ENCODE data around the gene CST1.
"Not testable (repeated sequence)": the region's sequence is repeated elsewhere in the genome, so short reads cannot be mapped to it uniquely, and the experiment has no call there.

The CST1 gene, protein sequence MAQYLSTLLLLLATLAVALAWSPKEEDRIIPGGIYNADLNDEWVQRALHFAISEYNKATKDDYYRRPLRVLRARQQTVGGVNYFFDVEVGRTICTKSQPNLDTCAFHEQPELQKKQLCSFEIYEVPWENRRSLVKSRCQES

DNA sequence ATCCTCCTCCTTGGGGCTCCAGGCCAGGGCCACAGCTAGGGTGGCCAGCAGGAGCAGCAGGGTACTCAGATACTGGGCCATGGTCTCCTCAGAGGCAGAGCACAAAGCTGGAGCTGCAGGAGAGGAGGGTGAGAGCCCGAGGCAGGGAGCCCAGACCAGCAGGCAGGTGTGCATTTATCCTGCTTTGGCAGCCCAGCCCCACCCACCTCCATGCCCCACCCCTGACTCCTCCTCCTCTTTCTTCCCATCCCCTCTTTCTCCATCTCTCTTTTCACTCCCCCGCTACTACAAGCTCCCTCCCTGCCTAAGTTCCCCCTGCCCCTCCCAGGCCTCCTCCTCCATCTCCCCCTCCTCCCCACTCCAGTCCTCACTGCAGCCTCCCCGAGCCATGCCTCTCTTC lies at the start of gene CST1:
CST1 (minus strand) TSS at position 150 of the 400 bp plus-strand sequence; CDS start at position 81, 69 bp downstream.
- not testable (repeated sequence) for DNase-seq

GRCh38 chr20:23799216-23799847 lies 48.6 kb upstream of the CST1 start:
- DNase-seq: not testable (repeated sequence)

DNA sequence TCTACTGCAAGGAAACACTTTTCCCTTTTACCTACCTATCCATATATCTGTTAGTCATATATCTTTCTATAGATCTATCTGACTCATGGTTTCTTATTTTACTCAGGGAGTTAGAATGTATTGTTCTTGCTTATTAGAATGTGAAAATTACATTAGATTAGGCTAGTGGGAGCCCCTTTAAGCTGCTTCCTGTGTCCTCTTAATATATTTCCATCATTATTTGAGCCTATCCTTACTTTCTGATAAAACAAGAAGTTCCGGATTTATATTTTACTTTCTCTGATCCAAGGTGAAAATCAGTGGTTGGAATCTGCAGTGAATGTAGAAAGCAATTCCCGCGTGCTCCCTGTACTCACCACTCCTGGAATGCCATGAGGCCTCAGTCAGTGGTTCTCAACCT lies 44.8 kb upstream of the CST1 start:
- no peak for DNase-seq

- no peak for DNase-seq
Observed at GRCh38 chr20:23794841-23795240, 44.1 kb upstream of the CST1 start.

GRCh38 chr20:23794065-23794464 lies 43.3 kb upstream of the CST1 start:
- DNase-seq: no peak

DNA sequence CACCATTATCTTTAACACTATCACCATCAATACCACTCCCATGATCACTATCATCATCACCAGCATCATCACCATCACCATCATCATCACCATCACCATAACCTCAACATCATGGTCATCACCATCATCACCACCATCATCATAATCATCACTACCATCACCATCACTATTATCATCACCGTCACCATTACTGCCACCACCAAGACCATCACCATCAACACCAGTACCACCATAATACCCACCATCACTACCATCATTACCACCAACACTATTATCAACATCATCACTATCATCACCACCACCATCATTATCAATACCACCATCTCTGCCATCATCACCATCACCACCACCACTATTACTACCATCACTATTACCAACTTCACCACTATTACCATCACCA lies 32.7 kb upstream of the CST1 start:
- DNase-seq: no peak

DNA sequence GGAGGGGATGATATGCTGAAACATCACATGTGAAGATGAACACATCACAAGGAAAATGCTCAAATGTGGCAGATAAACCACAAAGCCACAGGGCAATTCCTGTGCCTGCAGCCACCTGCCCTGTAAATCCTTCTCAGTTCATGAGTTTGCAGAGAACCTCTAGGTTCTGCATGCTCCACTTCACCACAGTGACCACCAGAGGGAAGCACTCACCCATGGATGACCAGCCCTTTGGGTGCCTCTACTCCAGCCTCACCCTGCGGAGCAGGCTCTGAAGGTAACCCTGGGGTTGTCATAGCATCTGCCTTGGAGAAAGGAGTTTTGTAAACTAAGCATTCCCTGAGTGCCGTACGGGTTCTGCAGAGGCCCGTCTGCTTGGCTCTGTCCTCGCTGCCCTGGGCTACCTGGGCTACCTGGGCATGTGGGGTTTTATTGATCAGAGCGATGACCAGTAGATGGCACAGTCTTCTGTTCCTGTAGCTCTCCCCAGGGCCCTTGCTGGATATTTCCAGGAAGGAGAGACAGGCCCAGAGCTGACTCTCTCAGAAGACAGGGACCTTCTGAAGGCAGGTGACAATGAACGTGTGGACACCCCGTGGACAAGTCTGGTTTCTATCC lies 31.7 kb upstream of the CST1 start:
- DNase-seq: no peak

- DNase-seq: not testable (repeated sequence)
Observed at GRCh38 chr20:23778676-23779075, 27.9 kb upstream of the CST1 start.

GRCh38 chr20:23777380-23777779 lies 26.6 kb upstream of the CST1 start:
- DNase-seq: not testable (repeated sequence)

DNA sequence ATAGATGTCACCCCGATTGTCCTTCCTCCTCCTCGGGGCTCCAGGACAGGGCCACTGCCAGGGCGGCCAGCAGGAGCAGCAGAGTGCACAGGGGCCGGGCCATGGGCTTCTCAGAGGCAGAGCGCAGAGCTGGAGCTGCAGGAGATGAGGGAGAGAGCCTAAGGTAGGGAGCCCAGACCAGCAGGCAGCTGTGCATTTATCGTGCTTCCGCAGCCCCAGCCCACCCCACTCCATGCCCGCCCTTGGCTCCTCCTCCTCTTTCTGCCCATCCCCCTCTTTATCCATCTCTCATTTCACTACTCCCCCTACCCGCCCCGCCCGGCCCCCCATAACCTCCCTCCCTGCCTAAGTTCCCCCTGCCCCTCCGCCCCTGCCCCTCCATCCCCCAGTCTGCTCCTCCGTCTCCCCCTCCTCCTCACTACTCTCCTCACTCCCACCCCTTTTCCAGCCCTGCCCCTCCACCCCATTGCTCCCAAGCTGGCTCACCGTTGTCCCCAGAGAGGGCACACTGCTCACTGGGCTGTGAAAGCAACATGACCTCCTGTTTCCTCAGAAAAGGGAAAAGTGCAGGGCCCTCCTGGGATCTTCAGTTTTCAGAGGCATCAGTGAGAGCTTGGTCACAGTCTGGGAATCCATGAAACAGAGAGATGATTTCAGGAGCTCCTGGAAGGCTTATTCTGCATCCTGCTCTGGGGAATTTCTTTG lies 25.5 kb upstream of the CST1 start:
- no peak for DNase-seq

- no peak for DNase-seq
Observed at GRCh38 chr20:23774081-23774480, 23.3 kb upstream of the CST1 start.

DNA sequence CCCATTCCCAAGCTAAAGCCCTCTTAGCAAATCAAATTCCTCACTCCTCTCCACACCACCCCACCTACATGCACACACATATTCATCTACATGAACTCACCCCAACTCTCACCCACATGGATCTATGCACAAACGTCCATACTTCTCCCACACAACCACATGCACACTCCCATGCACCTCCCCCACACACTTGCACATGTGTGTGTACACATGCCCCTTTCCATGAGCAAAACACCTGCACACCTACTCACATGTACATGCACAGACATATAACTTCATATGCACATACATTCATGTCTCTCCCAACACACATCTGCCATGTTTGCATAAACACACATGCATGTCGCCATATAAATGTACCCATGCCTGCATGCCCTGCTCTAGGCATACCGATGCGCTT lies 22.8 kb upstream of the CST1 start:
- no peak for DNase-seq

- DNase-seq: no peak
Observed at GRCh38 chr20:23773127-23773526, 22.4 kb upstream of the CST1 start.

DNA sequence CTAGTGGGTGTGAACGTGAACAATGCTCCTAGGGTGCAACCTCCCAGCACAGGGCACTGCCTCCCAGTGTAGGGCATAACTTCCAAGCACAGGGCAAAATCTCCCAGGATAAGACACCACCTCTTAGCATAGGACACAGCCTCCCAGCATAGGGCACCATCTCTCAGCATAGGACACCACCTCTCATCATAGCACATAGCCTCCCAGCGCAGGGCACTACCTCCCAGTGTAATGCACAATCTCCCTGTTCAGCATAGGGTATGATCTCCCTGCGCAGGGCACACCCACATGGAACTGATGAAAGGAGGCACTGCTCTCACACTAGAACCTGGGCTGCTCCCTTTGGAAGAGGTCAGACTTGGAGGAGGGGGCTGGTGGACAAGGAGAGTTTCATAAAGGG lies 21.3 kb upstream of the CST1 start:
- no peak for DNase-seq

DNA sequence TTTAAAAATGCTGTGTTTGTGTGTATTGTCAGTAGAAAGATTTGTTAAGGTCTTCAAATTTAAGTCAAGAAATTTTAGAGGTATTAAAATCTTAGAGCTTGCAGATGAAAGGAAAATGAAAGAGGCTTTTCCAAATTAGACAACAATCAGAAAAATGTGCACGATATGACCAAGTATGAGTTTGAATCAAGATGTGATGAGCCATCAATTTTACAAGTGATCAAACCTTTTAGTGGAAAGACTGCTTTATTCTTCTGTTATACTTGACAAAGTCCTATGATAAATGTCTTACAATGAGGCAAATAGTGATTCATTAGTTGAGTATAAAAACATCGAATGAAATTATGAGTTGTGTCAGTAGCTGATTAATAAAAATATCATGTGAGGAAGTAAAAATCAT lies 19.6 kb upstream of the CST1 start:
- DNase-seq: no peak

DNA sequence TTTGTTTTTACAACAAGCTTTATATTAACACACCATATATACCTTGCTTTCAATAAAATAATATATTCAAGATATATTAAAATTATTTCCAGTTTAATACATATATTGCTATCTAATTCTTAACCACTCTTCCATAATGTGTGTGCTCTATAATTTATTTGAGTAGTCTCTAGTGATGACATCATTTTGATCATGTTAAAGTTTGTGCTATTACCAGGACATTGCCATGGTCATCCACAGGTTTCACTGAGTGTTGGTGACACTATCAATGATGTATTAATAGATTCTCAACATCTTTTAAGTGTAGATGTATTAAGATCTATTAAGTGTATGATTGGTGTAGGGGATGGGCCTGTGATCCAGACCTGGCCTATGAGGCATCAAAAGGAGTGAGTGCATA lies 17.8 kb upstream of the CST1 start:
- DNase-seq: not testable (repeated sequence)

DNA sequence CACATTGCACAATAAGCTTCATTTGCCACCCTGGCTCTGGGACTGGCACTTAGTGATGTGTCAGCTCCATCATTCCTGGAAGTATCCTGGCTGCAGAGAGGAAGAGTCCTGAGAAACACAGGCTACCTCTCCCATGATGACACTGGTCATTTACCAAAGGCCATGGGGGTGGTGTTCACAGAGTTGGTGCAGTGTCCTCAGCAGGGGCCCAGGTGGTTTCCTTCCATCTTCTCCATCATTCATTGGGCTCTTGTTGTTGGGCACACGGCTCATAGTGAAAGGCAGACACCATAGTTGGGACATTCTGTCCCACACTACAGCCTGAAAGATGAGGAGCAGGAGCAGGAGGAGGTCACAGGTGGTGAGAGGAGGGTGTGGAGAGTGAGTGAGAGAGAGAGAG lies 15.8 kb upstream of the CST1 start:
- no peak for DNase-seq

DNA sequence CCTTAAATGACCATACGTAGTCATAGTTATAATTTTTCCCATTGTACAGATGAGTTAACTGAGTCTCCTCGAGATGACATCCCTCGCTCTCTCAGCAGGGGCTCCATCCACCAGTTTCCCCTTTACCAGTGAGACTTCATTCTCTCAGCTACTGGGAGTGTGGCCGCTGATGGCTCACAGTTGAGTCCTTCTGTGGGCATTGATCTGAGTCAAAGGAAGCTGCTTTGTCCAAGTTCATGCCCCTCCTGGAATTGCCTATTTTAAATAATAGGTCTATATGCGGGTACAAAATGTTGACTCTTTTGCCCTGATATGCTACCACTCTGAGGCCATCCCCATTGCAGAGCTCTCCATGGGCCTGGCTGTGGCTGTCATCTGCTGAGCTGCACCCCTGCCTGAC lies 14.8 kb upstream of the CST1 start:
- no peak for DNase-seq

GRCh38 chr20:23764630-23765029 lies 13.9 kb upstream of the CST1 start:
- DNase-seq: not testable (repeated sequence)

DNA sequence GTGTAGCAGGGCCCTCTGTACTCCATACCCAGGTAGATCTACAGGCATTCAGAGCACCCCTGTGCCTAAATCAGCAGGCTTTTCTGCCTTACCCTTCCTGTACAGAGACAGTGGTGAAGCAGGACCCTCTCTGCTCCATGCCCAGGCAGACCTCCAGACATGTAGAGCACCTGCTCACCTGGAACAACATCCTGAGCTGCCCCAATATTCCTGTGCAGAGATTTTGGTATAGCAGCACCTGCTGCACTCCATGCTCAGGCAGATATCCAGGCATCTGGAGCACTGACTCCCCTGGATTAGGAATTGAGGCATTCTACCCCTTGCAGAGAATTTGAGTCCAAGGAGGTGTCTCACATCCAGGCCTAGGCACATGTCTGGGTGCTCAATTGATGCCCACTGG lies 12.6 kb upstream of the CST1 start:
- no peak for DNase-seq

- DNase-seq: no peak
Observed at GRCh38 chr20:23759306-23759940, 8.7 kb upstream of the CST1 start.

- DNase-seq: not testable (repeated sequence)
Observed at GRCh38 chr20:23756792-23757191, 6.1 kb upstream of the CST1 start.

- DNase-seq: not testable (repeated sequence)
Observed at GRCh38 chr20:23755131-23755611, 4.4 kb upstream of the CST1 start.
